Endometrial microvascular endothelial cells (primary cell): ENCODE measurements around the gene OBSL1. TPM values are rescaled to one million over a fixed set of nuclear protein-coding genes. Genes with fewer than 3 reads are reported as not detected.

ENCODE experiments used
- in situ Hi-C: cut with HindIII; loops from 2 replicates; pipeline ENCODE4 v1.10.0; 2017; ENCODE audit warnings: low sequenced_read_pairs, low pct_unique_long_range_greater_than_20kb; ENCODE audit errors: inconsistent ontology term
- total RNA-seq: library from RNA; depleted of rRNA; stranded (reverse); fragments of >200 nt; gene quantifications from one replicate; pipeline ENCODE4 v1.2.3, GENCODE V29; 2015; ENCODE audit errors: inconsistent ontology term

OBSL1 gene
- total RNA-seq, 1 donor from 2014 or later, result 3.3 TPM

GRCh38 chr2:219539926-219540678 is 31.2 kb downstream of the OBSL1 start:
- in situ Hi-C loops, result no loop called here

GRCh38 chr2:219538956-219539788 is 32.2 kb downstream of the OBSL1 start:
- in situ Hi-C loops, result no loop called here

GRCh38 chr2:219538504-219538951 is 32.8 kb downstream of the OBSL1 start:
- in situ Hi-C loops, result no loop called here

DNA sequence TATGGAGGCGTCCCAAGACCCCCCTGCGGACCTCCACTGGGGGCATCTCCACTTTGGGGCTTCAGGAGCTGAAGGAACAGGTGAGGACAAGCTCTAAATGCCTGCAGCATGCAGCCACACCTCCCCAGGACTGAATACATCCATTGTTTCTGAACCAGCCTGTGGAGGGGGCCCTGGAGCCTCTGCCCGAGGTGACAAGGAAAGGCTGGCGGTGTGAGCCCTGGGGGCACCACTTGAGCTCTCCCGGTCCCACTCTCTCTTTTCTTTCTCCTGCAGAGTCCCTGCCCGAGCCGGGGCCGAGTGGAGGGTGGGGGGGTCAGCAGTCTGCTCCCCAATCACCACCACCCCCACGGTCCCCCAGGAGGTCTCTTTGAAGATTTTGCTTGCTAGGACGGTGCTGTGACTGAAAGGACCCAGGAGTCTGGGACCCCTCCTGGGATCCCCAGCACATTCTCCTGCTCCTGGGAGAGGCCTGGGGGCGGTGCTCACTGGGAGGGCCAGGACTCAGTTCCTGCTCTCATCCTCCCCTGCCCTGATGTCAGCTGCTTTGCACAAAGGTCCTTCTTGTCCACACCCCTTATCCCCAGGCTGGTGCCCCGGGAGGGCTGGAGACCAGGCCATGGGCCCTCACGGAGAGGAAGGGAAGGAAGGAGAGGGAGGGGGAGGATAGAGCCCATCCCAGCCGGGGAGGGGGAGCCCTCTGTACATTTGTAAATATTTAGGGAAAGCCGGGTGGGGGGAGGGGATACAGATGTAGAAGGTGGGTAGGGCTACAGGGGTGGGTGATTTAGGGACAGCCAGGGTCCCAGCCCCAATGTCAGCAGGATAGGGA is 33.5 kb downstream of the OBSL1 start:
- in situ Hi-C loops, result no loop called here

- in situ Hi-C loops, result no loop called here
These were observed 34.4 kb downstream of the OBSL1 start for GRCh38 chr2:219536967-219537366.

DNA sequence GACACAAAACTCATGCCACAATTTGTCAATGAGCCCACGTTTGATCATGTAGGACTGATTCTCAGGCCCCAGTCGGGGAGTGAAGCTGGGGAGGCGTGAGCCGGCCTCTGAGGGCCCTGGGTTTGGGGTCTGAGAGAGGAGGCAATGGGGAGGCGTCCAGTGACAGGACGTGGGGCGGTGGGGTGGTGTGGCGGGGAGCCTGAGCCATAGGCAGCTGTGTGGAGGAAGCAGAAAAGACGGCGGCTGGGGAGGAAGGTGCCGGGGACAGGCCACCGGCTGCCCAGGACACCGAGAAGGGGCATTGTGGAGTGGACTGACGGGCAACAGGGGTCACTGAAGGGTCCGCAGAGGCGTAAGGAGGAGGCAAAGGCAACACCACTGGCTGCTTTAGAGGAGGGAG is 34.9 kb downstream of the OBSL1 start:
- in situ Hi-C loops, result no loop called here

- in situ Hi-C loops, result no loop called here
These were observed 37.2 kb downstream of the OBSL1 start for GRCh38 chr2:219533930-219534661.

DNA sequence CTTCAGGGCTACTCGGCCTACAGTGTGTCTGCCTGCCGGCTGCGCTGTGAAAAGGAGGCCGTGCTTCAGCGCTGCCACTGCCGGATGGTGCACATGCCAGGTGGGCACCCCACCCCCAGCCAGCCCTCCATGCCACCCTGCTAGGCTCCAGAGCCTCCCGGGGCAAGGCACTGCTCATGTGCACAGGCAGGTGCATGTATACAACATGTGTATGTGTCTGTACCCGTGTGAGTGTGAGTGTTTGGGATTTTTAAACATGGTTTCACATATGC is 39.0 kb downstream of the OBSL1 start:
- in situ Hi-C loops, result no loop called here

DNA sequence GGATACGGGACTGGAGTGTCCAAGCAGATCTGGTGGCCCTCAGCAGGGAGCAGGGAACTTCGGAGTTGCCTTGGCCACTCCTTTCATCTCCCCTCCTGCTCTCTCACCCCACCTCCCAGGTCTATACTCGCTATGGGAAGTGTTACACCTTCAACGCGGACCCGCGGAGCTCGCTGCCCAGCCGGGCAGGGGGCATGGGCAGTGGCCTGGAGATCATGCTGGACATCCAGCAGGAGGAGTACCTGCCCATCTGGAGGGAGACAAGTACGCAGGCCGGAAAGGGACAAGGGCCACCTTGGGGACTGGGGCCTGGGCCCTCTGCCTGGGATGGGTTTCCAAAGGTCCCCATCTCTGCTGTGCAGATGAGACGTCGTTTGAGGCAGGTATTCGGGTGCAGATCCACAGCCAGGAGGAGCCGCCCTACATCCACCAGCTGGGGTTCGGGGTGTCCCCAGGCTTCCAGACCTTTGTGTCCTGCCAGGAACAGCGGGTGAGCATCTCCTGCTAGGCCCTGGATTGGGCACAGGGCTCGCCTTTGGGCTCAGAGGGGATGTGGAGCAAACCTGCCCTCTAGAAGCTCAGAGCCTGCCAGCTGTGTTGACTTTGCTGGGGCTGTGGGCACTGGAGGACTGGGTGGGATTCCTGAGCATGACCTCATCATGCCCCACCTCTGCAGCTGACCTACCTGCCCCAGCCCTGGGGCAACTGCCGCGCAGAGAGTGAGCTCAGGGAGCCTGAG is 39.5 kb downstream of the OBSL1 start:
- in situ Hi-C loops, result no loop called here

DNA sequence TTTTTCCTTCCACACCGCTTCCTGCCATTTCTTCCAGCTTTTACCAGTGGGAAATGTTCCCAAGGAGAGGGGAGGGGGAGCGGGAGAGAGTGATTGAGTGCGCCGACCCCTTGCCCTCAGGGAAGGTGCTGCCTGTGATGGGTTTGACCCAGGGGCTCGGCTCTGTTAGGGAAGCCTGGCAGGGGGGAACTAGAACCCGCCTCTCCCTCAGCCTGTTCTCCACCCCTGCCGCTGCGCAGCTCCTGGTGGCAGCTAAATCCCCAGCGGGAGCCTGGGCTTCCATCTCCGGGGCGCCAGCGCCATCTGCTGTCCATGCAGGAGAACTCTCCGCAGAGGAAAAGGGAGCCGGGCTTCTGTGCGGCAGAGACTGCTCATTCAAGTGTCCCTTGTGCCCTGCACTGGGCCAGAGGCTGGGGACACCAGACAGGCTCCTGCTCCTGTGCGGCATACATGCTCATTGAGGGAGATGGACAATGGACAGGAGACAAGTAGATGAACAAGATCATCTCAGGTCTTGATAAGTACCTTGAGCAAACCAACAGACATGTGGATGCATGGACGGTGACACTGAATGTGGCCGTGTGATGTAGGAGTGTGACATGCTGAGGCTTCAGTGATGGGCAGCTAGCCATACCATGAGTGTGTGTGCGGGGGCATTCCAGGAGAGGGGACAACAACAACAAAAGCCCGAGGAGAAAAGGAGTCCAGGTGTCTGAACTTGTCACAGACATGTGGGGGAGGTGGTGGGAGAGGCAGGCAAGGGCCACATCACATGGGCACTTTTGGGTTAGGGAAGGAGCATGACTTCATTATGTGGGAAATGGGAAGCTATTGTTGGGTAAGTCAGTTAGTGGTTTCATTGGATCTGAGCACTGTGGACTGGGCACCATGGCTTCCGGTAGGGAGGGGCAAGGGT is 41.0 kb downstream of the OBSL1 start:
- in situ Hi-C loops, result no loop called here

DNA sequence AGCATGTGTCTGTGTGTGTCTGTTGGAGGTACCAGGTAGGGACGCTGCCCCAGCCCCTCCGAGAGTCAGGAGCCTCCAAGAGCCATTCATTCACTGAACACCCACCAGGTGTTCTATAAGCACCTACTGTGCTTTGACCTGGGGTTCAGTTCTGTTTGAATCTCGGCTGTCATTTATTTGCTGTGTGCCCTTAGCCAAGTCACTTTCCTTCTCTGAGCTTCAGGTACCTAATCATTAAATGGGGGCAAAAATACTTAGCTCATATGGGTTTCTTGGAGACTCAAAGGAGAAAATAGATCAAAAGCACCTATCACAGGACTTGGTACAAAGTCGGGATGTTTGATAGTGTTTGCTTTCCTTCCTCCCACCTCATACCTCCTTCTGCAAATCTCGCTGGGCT is 43.9 kb downstream of the OBSL1 start:
- in situ Hi-C loops, result no loop called here

- in situ Hi-C loops, result no loop called here
These were observed 44.3 kb downstream of the OBSL1 start for GRCh38 chr2:219527076-219527394.

GRCh38 chr2:219526320-219527075 is 44.8 kb downstream of the OBSL1 start:
- in situ Hi-C loops, result no loop called here

DNA sequence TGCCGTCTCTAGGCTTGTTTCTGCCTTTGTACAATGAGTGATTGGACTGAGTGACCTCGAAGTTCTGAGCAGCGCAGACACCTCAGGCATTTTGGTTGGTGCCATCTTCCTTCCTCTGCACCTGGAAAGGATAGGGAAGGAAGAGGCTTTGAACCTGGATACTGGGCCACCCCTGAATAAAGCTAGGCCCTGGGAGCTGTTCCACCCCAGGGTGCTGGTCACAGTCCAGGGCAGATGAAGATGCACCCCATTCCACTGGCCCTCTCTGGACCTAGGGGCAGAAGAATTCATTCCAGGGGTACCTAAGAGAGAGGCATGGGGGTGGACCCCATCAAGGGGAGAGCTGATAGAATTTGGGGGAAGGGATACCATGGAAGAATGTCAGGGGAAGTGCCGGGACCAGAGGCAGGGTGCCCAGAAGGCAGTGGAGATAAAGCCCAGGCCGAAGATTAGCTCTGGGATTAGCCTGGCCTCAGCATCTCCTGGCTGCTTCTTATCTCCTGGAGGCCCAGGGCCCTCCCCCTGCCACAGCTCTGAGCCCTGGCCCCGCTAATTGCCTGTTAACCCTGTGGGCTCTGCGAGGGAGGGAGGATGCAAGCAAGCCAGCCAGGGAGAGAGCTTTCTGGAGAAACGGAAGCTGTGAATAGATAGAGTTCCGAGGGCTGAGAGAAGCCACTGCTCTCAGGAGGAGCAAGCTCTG is 45.7 kb downstream of the OBSL1 start:
- in situ Hi-C loops, result no loop called here

DNA sequence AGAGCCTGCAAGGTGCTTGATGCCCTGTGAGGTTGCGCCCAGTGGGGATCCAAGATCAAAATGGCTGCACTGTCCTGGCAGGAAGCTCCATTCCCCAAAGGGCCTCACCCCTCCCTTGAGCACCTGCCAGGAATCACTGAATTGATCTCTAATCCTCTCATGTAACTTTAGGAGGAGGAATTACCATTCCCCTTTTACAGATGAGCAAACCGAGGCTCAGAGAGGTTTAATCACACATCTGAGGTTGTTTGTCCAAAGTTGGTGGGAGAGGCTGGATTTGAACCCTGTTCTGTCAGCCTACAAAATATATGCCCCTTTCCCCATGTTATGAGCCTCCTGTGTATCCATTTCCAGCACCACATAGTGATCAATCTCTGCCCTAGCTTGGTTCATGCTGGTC is 46.5 kb downstream of the OBSL1 start:
- in situ Hi-C loops, result no loop called here

GRCh38 chr2:219523031-219523671 is 48.2 kb downstream of the OBSL1 start:
- in situ Hi-C loops, result no loop called here
